Measurements from ENCODE around the gene CIAPIN1.
"Not testable (repeated sequence)": the region's sequence is repeated elsewhere in the genome, so short reads cannot be mapped to it uniquely, and the experiment has no call there.

Gene CIAPIN1

GRCh38 chr16:57403965-57404817, 43.0 kb downstream of the CIAPIN1 start, which contains the start of gene CCL17:
Gene CCL17 (plus strand): TSS chr16:57404767. CDS start chr16:57413933, 9,166 bp downstream.
- H3K4me3 Mint-ChIP-seq = no peak within 1 kb of the TSS
- no peak within 1 kb of the TSS for H3K27ac Mint-ChIP-seq (ENCODE audit: low read depth)
- H3K9me3 Mint-ChIP-seq = no peaks in the 10 kb centered on the region
- peaks cover 6% of the 10 kb centered on the region for H3K4me1 Mint-ChIP-seq
- H3K27me3 Mint-ChIP-seq = no peaks in the 10 kb centered on the region
- DNase-seq (ENCODE audit: low spot score in 2 of 2) (no peak), ATAC-seq (replicated peaks; ENCODE audit: extremely low read depth, poor library complexity, severe bottlenecking) (no peak)
- no peaks in the 10 kb centered on the region for H3K36me3 Mint-ChIP-seq (ENCODE audit: insufficient read depth)

GRCh38 chr16:57401943-57402640, 45.1 kb downstream of the CIAPIN1 start:
- Mint-ChIP-seq H3K36me3 (ENCODE audit: insufficient read depth) (no peaks in the 10 kb centered on the region), H3K4me3 (no peak overlapping the region), H3K4me1 (peaks cover 6% of the 10 kb centered on the region), H3K27ac (ENCODE audit: low read depth) (no peak overlapping the region), H3K27me3 (no peaks in the 10 kb centered on the region), H3K9me3 (no peaks in the 10 kb centered on the region)
- DNase-seq (ENCODE audit: low spot score in 2 of 2) = no peak
- no peak for ATAC-seq (replicated peaks; ENCODE audit: extremely low read depth, poor library complexity, severe bottlenecking)

- H3K4me1 Mint-ChIP-seq; H3K36me3 Mint-ChIP-seq (ENCODE audit: insufficient read depth); DNase-seq (ENCODE audit: low spot score in 2 of 2); ATAC-seq (replicated peaks; ENCODE audit: extremely low read depth, poor library complexity, severe bottlenecking); H3K9me3 Mint-ChIP-seq; H3K27ac Mint-ChIP-seq (ENCODE audit: low read depth); H3K4me3 Mint-ChIP-seq: not testable (repeated sequence)
- peaks cover 12% of the 10 kb centered on the region for H3K27me3 Mint-ChIP-seq
Measured at GRCh38 chr16:57397493-57397892, 49.7 kb downstream of the CIAPIN1 start.

GRCh38 chr16:57396786-57397185, 50.4 kb downstream of the CIAPIN1 start:
- Mint-ChIP-seq H3K36me3 (ENCODE audit: insufficient read depth) (no peaks in the 10 kb centered on the region), H3K4me3 (no peak overlapping the region), H3K27ac (ENCODE audit: low read depth) (no peak overlapping the region), H3K4me1 (no peaks in the 10 kb centered on the region), H3K9me3 (no peaks in the 10 kb centered on the region), H3K27me3 (peaks cover 12% of the 10 kb centered on the region)
- DNase-seq (ENCODE audit: low spot score in 2 of 2) (no peak), ATAC-seq (replicated peaks; ENCODE audit: extremely low read depth, poor library complexity, severe bottlenecking) (no peak)

GRCh38 chr16:57395026-57395425, 52.2 kb downstream of the CIAPIN1 start:
- Mint-ChIP-seq H3K4me1 (no peaks in the 10 kb centered on the region), H3K9me3 (no peaks in the 10 kb centered on the region), H3K36me3 (ENCODE audit: insufficient read depth) (no peaks in the 10 kb centered on the region), H3K4me3 (no peak overlapping the region), H3K27me3 (peaks cover 12% of the 10 kb centered on the region), H3K27ac (ENCODE audit: low read depth) (no peak overlapping the region)
- no peak for ATAC-seq (replicated peaks; ENCODE audit: extremely low read depth, poor library complexity, severe bottlenecking)
- DNase-seq (ENCODE audit: low spot score in 2 of 2) = no peak

- Mint-ChIP-seq H3K36me3 (ENCODE audit: insufficient read depth) (no peaks in the 10 kb centered on the region), H3K27me3 (peaks cover 12% of the 10 kb centered on the region), H3K9me3 (no peaks in the 10 kb centered on the region), H3K27ac (ENCODE audit: low read depth) (no peak overlapping the region), H3K4me1 (no peaks in the 10 kb centered on the region), H3K4me3 (no peak overlapping the region)
- ATAC-seq (replicated peaks; ENCODE audit: extremely low read depth, poor library complexity, severe bottlenecking) (no peak), DNase-seq (ENCODE audit: low spot score in 2 of 2) (no peak)
Measured at GRCh38 chr16:57394444-57394843, 52.7 kb downstream of the CIAPIN1 start.

- DNase-seq (ENCODE audit: low spot score in 2 of 2) (no peak), ATAC-seq (replicated peaks; ENCODE audit: extremely low read depth, poor library complexity, severe bottlenecking) (no peak)
- no peaks in the 10 kb centered on the region for H3K4me1 Mint-ChIP-seq
- H3K27me3 Mint-ChIP-seq = peaks cover 12% of the 10 kb centered on the region
- no peak overlapping the region for H3K4me3 Mint-ChIP-seq
- no peaks in the 10 kb centered on the region for H3K9me3 Mint-ChIP-seq
- H3K27ac Mint-ChIP-seq (ENCODE audit: low read depth) = no peak overlapping the region
- no peaks in the 10 kb centered on the region for H3K36me3 Mint-ChIP-seq (ENCODE audit: insufficient read depth)
Measured at GRCh38 chr16:57392694-57393093, 54.5 kb downstream of the CIAPIN1 start.

GRCh38 chr16:57391708-57392107, 55.5 kb downstream of the CIAPIN1 start:
- ATAC-seq (replicated peaks; ENCODE audit: extremely low read depth, poor library complexity, severe bottlenecking) (no peak), DNase-seq (ENCODE audit: low spot score in 2 of 2) (no peak)
- H3K27me3 Mint-ChIP-seq = peaks cover 8% of the 10 kb centered on the region
- no peaks in the 10 kb centered on the region for H3K9me3 Mint-ChIP-seq
- no peaks in the 10 kb centered on the region for H3K4me1 Mint-ChIP-seq
- no peak overlapping the region for H3K4me3 Mint-ChIP-seq
- no peaks in the 10 kb centered on the region for H3K36me3 Mint-ChIP-seq (ENCODE audit: insufficient read depth)
- H3K27ac Mint-ChIP-seq (ENCODE audit: low read depth) = no peak overlapping the region

- no peak overlapping the region for H3K27ac Mint-ChIP-seq (ENCODE audit: low read depth)
- no peak for ATAC-seq (replicated peaks; ENCODE audit: extremely low read depth, poor library complexity, severe bottlenecking)
- H3K27me3 Mint-ChIP-seq = peaks cover 4% of the 10 kb centered on the region
- H3K4me3 Mint-ChIP-seq = no peak overlapping the region
- no peak for DNase-seq (ENCODE audit: low spot score in 2 of 2)
- H3K36me3 Mint-ChIP-seq (ENCODE audit: insufficient read depth) = no peaks in the 10 kb centered on the region
- H3K4me1 Mint-ChIP-seq = no peaks in the 10 kb centered on the region
- H3K9me3 Mint-ChIP-seq = no peaks in the 10 kb centered on the region
Measured at GRCh38 chr16:57391300-57391699, 55.9 kb downstream of the CIAPIN1 start.

- no peaks in the 10 kb centered on the region for H3K9me3 Mint-ChIP-seq
- H3K27ac Mint-ChIP-seq (ENCODE audit: low read depth) = no peak overlapping the region
- no peaks in the 10 kb centered on the region for H3K27me3 Mint-ChIP-seq
- no peaks in the 10 kb centered on the region for H3K36me3 Mint-ChIP-seq (ENCODE audit: insufficient read depth)
- no peak overlapping the region for H3K4me3 Mint-ChIP-seq
- no peak for DNase-seq (ENCODE audit: low spot score in 2 of 2)
- H3K4me1 Mint-ChIP-seq = no peaks in the 10 kb centered on the region
- no peak for ATAC-seq (replicated peaks; ENCODE audit: extremely low read depth, poor library complexity, severe bottlenecking)
Measured at GRCh38 chr16:57390636-57391295, 56.4 kb downstream of the CIAPIN1 start.

- Mint-ChIP-seq H3K9me3 (no peaks in the 10 kb centered on the region), H3K36me3 (ENCODE audit: insufficient read depth) (no peaks in the 10 kb centered on the region), H3K27me3 (no peaks in the 10 kb centered on the region), H3K4me1 (no peaks in the 10 kb centered on the region), H3K27ac (ENCODE audit: low read depth) (no peak overlapping the region), H3K4me3 (no peak overlapping the region)
- ATAC-seq (replicated peaks; ENCODE audit: extremely low read depth, poor library complexity, severe bottlenecking) (no peak), DNase-seq (ENCODE audit: low spot score in 2 of 2) (no peak)
Measured at GRCh38 chr16:57389087-57389468, 58.1 kb downstream of the CIAPIN1 start.

GRCh38 chr16:57388359-57389086, 58.7 kb downstream of the CIAPIN1 start:
- ATAC-seq (replicated peaks; ENCODE audit: extremely low read depth, poor library complexity, severe bottlenecking) = no peak
- H3K36me3 Mint-ChIP-seq (ENCODE audit: insufficient read depth) = no peaks in the 10 kb centered on the region
- H3K9me3 Mint-ChIP-seq = no peaks in the 10 kb centered on the region
- H3K4me1 Mint-ChIP-seq = no peaks in the 10 kb centered on the region
- no peak overlapping the region for H3K27ac Mint-ChIP-seq (ENCODE audit: low read depth)
- no peaks in the 10 kb centered on the region for H3K27me3 Mint-ChIP-seq
- DNase-seq (ENCODE audit: low spot score in 2 of 2) = no peak
- no peak overlapping the region for H3K4me3 Mint-ChIP-seq

Measured in central memory CD8-positive, alpha-beta T cell (primary cell).